Activated CD4-positive, alpha-beta T cell treated with anti-CD3 and anti-CD28 coated beads for 4 hours (primary cell): Measurements from ENCODE around the gene ITGBL1.

Experiments used
- DNase-seq, 2 donors: peaks; one replicate each; pipeline ENCODE4 v3.0.0-alpha.2; 2020

The ITGBL1 gene

GRCh38 chr13:101763191-101763590, 310.7 kb downstream of the ITGBL1 start:
- DNase-seq = no peak
